ENCODE measurements around the gene RACGAP1. TPM values are rescaled to one million over a fixed set of nuclear protein-coding genes. Genes with fewer than 3 reads are reported as not detected.

Gene RACGAP1
- total RNA-seq, 2 donors from 2014 or later = 3.9 to 4.6 TPM

DNA sequence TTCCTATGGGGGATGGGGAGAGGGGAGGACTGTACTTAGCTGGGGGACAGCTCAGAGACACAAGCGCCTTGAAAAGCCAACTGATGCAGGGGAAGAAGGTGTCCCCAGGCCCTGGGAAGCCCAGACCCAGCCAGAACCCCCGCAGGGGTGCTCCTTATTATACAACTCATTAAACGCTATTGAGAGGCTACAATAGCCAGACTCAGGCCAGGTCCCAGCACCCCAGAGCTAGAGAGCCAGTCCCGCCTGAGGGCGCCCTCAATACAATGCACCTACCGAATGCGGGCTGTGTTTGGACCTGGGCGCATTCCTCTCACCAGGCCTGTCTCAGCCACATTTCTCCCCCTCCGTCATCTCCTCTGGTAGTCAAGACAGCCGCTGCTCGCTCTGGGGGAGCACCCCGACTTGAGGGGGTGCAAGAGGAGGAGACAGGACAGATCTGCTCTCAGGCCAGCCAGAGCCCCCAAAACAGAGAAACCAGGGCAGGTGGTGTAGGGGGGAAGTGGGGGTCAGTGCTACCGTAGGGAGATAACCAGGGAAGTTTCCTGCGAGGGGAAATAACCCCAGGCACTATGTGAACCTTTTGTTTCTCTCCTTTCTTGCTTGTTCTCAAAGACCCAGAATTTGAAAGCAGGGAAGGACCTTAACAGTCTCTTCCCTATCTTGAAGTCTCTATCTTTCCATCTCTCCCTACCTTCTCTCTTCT, 26.0 kb upstream of the RACGAP1 start:
- WGBS, 2 donors = 63 to 78% methylated on average over 14 of the region's 14 CpGs
- H3K4me3 ChIP-seq = no peak overlapping the region
- intact Hi-C loops (cut with DNase I) = no loop called here
- H3K9me3 ChIP-seq = no peaks in the 10 kb centered on the region
- peaks cover 18% of the 10 kb centered on the region for H3K4me1 ChIP-seq
- peaks cover 0 to 8% of the 10 kb centered on the region in 2 donors for H3K27me3 ChIP-seq
- no peaks in the 10 kb centered on the region for H3K36me3 ChIP-seq (replicated peaks in 1 of 2; ENCODE audit: insufficient read depth in 1 of 2, low read depth in 2 of 2)
- H3K27ac ChIP-seq = no peak overlapping the region
- DNase-seq (no peak), ATAC-seq (no peak)
- TF ChIP-seq, protein P1, sequence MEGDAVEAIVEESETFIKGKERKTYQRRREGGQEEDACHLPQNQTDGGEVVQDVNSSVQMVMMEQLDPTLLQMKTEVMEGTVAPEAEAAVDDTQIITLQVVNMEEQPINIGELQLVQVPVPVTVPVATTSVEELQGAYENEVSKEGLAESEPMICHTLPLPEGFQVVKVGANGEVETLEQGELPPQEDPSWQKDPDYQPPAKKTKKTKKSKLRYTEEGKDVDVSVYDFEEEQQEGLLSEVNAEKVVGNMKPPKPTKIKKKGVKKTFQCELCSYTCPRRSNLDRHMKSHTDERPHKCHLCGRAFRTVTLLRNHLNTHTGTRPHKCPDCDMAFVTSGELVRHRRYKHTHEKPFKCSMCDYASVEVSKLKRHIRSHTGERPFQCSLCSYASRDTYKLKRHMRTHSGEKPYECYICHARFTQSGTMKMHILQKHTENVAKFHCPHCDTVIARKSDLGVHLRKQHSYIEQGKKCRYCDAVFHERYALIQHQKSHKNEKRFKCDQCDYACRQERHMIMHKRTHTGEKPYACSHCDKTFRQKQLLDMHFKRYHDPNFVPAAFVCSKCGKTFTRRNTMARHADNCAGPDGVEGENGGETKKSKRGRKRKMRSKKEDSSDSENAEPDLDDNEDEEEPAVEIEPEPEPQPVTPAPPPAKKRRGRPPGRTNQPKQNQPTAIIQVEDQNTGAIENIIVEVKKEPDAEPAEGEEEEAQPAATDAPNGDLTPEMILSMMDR (IDR thresholded peaks at IDR 0.05) = no peak
- no peak for TF ChIP-seq POLR2A (IDR thresholded peaks at IDR 0.05)

DNA sequence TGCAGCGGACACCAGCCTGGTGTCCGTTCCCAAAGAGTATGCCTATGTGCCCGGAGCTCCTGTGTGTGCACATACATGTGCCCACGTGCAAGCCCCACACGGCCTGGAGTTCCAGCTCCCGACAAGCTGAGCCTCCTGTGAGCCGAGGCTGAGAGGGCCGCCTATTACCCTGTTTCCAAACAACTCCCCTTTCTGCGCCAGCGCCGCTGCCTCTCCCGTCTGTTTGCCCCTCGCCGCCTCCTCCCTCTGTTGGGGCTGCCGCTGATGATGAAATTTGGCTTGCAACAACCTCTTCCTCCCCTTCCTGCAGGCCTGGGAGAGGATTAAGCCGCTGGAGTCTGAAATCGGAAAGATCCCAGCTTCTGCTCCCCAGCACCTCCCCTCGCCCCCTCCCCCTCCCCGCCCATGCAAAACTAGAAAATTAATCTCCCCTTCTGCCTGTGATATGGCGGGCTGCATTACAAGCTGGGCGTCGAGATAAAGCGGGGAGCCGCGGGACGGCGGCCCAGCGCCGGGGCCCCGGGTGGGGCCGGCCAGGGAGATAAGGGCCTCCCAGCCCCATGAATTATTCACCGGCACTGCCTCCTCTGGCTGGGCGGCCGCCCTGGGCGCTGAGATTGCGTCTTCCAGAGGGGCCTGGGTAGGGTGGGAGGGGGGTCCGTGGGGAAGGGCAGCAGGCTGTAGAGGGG, 25.3 kb upstream of the RACGAP1 start:
- H3K27ac ChIP-seq = peak overlapping the region in 1 of 4 donors; percentile 32
- H3K36me3 ChIP-seq (replicated peaks in 1 of 2; ENCODE audit: insufficient read depth in 1 of 2, low read depth in 2 of 2) = no peaks in the 10 kb centered on the region

DNA sequence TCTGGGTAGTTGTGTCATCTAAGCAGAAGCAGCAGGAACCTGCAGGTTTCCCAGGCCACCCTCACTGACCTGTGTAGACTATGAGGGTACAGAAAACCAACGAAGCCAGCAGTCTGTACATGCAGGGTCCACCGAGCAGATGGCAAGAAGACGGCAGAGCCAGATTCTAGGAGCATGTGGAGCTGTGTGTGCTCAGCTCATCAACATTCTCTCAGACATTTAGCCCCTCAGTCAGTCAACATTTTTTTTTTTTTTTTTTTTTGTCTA, 24.8 kb upstream of the RACGAP1 start:
- Histone ChIP-seq H3K4me3 (no peak overlapping the region), H3K27ac (no peak overlapping the region), H3K27me3 (no peaks in the 10 kb centered on the region), H3K9me3 (no peaks in the 10 kb centered on the region), H3K4me1 (peaks cover 10% of the 10 kb centered on the region), H3K36me3 (replicated peaks in 1 of 2; ENCODE audit: insufficient read depth in 1 of 2, low read depth in 2 of 2) (no peaks in the 10 kb centered on the region)
- DNase-seq = no peak
- intact Hi-C loops (cut with DNase I) = no loop called here
- 80 to 87% methylated on average over 3 of the region's 3 CpGs for WGBS, 2 donors
- TF ChIP-seq, protein P1 (IDR thresholded peaks at IDR 0.05) = no peak
- TF ChIP-seq POLR2A (IDR thresholded peaks at IDR 0.05) = no peak
- no peak for ATAC-seq

More for the DNA sequence above, 25.3 kb upstream of the RACGAP1 start:
- Histone ChIP-seq H3K27me3 (peaks cover 0 to 1% of the 10 kb centered on the region in 2 donors), H3K4me1 (peaks cover 11% of the 10 kb centered on the region), H3K9me3 (no peaks in the 10 kb centered on the region), H3K4me3 (no peak overlapping the region)
- intact Hi-C loops (cut with DNase I) = no loop called here
- peak; percentile 69 for ATAC-seq
- 7 to 10% methylated on average over 14 to 37 of the region's 37 CpGs for WGBS, 2 donors
- peak; percentile 30 to 57 (median 53) for DNase-seq
- no peak for TF ChIP-seq POLR2A (IDR thresholded peaks at IDR 0.05)
- TF ChIP-seq, protein P1 (IDR thresholded peaks at IDR 0.05) = peak in 1 of 7 experiments; percentile 4

DNA sequence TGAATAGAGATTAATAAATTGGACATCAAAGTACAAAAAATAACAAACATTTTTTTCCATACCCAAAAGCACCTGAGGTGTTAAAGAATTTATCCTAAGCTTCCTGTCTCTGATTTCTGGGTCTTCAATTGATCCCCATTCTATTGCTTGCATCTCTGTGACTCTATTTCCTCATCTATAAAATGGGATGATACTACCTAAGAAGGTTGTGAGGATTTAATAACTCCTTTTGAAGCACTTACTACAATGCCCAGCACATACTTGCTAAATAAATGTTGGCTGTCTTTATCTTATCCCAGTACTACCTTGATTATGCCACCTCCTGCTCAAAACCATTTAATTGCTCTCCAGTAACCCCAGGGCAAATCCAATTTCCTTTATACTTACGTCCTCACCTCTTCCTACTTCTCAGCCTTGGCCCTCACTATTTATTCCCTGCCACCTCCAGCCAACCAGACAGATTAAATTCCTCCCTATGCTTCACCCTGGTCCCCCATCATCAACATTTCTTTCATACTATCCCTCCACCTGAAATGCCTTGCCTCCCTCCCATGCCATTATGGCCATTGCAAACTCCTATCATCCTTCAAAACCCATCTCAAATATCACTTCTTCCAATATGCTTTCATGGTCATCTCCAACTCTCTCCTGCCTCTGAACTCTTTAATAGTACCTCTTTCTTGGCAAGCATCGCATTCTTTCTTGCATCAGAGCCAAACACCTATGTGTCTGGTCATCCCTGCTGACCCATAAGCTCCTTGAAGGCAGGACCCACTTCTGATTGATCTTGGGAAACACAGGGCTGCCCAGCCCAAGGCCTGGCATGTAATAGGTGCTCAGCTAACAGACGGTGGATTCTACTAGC, 24.2 kb upstream of the RACGAP1 start:
- TF ChIP-seq, protein P1 (IDR thresholded peaks at IDR 0.05) = no peak
- TF ChIP-seq POLR2A (IDR thresholded peaks at IDR 0.05) = no peak
- no peaks in the 10 kb centered on the region for H3K36me3 ChIP-seq (replicated peaks in 1 of 2; ENCODE audit: insufficient read depth in 1 of 2, low read depth in 2 of 2)
- H3K27me3 ChIP-seq = no peaks in the 10 kb centered on the region
- H3K9me3 ChIP-seq = no peaks in the 10 kb centered on the region
- H3K4me1 ChIP-seq = peaks cover 10% of the 10 kb centered on the region
- H3K4me3 ChIP-seq = no peak overlapping the region
- ATAC-seq (no peak), DNase-seq (no peak)
- WGBS, 2 donors = 80 to 86% methylated on average over 3 of the region's 3 CpGs
- H3K27ac ChIP-seq = no peak overlapping the region
- intact Hi-C loops (cut with DNase I) = no loop called here
